WTC11 (cell line): ENCODE results near the gene BCAS1. TPM values are rescaled to one million over a fixed set of nuclear protein-coding genes. Genes with fewer than 3 reads are reported as not detected.

Experiments used
- ATAC-seq: fragments of 200-7000 bp; cut with Tn5 transposase; 2 replicates; pipeline ENCODE4 v1.10.0; 2021; ENCODE audit warnings: mild to moderate bottlenecking, moderate library complexity
- Bru-seq: library from RNA; stranded (reverse); fragments of 400-500 nt; gene quantifications from one replicate; lab custom pipeline; 2021; lab: Mats Ljungman, UMichigan
- CTCF ChIA-PET: fragments of 300-600 bp; sonication (Branson Sonifier 250); formaldehyde crosslinking; loops from one replicate; lab custom pipeline; 2021; ENCODE audit warnings: antibody characterized with exemption; lab: Charles Lee
- POLR2A ChIA-PET: fragments of 350-600 bp; sonication (Branson Sonifier 250); formaldehyde crosslinking; loops from one replicate; lab custom pipeline; 2021; ENCODE audit warnings: antibody characterized with exemption; lab: Charles Lee
- DNase-seq: peaks from one replicate; pipeline ENCODE4 v3.0.0; 2021; ENCODE audit warnings: low spot score
- H3K27ac Mint-ChIP-seq: 2 replicates; pipeline ENCODE4 v1.8.0; 2021; ENCODE audit warnings: mixed read lengths
- H3K27me3 Mint-ChIP-seq: 2 replicates; pipeline ENCODE4 v1.8.0; 2021; ENCODE audit warnings: low read depth, mild to moderate bottlenecking, moderate library complexity, mixed read lengths
- H3K36me3 Mint-ChIP-seq: 2 replicates; pipeline ENCODE4 v1.8.0; 2021; ENCODE audit warnings: mixed read lengths
- H3K4me1 Mint-ChIP-seq: 2 replicates; pipeline ENCODE4 v1.8.0; 2022; ENCODE audit warnings: mixed read lengths
- H3K4me3 Mint-ChIP-seq: 2 replicates; pipeline ENCODE4 v1.8.0; 2021; ENCODE audit warnings: mild to moderate bottlenecking, moderate library complexity, mixed read lengths
- H3K9me3 Mint-ChIP-seq: 2 replicates; pipeline ENCODE4 v1.8.0; 2021; ENCODE audit warnings: mixed read lengths
- ATF1 ChIP-seq: sonication (generic); formaldehyde crosslinking; IDR thresholded peaks from 2 replicates; pipeline ENCODE4 v1.8.1; 2023; ENCODE audit warnings: mild to moderate bottlenecking, moderate library complexity, missing genetic modification reagents
- CBFB ChIP-seq: sonication (generic); formaldehyde crosslinking; IDR thresholded peaks from 2 replicates; pipeline ENCODE4 v1.8.1; 2022; ENCODE audit warnings: mild to moderate bottlenecking, low read depth, missing genetic modification reagents
- CREB1 ChIP-seq: sonication (generic); formaldehyde crosslinking; IDR thresholded peaks from 2 replicates; pipeline ENCODE4 v1.8.0; 2023; ENCODE audit warnings: mild to moderate bottlenecking, missing genetic modification reagents
- ELF4 ChIP-seq: sonication (generic); formaldehyde crosslinking; IDR thresholded peaks from 2 replicates; pipeline ENCODE4 v1.8.1; 2022; ENCODE audit warnings: low read depth, mild to moderate bottlenecking, moderate library complexity, missing genetic modification reagents
- ESRRA ChIP-seq: sonication (generic); formaldehyde crosslinking; IDR thresholded peaks from 2 replicates; pipeline ENCODE4 v1.8.1; 2022; ENCODE audit warnings: mild to moderate bottlenecking, missing genetic modification reagents, borderline replicate concordance
- FOXJ3 ChIP-seq: sonication (generic); formaldehyde crosslinking; IDR thresholded peaks from 2 replicates; pipeline ENCODE4 v1.9.0; 2021; ENCODE audit warnings: missing genetic modification reagents, mild to moderate bottlenecking, borderline replicate concordance
- FOXP1 ChIP-seq: sonication (generic); formaldehyde crosslinking; IDR thresholded peaks from 2 replicates; pipeline ENCODE4 v1.8.0; 2022; ENCODE audit warnings: missing genetic modification reagents, mild to moderate bottlenecking, moderate library complexity, borderline replicate concordance
- GABPB1 ChIP-seq: sonication (generic); formaldehyde crosslinking; IDR thresholded peaks from 2 replicates; pipeline ENCODE4 v1.8.1; 2023; ENCODE audit warnings: mild to moderate bottlenecking, missing genetic modification reagents
- MYBL2 ChIP-seq: sonication (generic); formaldehyde crosslinking; IDR thresholded peaks from 2 replicates; pipeline ENCODE4 v1.8.1; 2023; ENCODE audit warnings: mild to moderate bottlenecking, moderate library complexity, missing genetic modification reagents
- NFATC4 ChIP-seq: fragments of 250-450 bp; sonication (Bioruptor Pico); IDR thresholded peaks from 2 replicates; pipeline ENCODE4 v1.9.0; 2021; ENCODE audit warnings: mild to moderate bottlenecking
- OVOL2 ChIP-seq: fragments of 250-450 bp; sonication (Bioruptor Pico); IDR thresholded peaks from 2 replicates; pipeline ENCODE4 v1.9.0; 2021; ENCODE audit warnings: mild to moderate bottlenecking, borderline replicate concordance
- SOX15 ChIP-seq: fragments of 250-450 bp; sonication (Bioruptor Pico); IDR thresholded peaks from 2 replicates; pipeline ENCODE4 v1.9.0; 2021; ENCODE audit warnings: mild to moderate bottlenecking
- SP1 ChIP-seq: sonication (generic); formaldehyde crosslinking; conservative IDR thresholded peaks from 2 replicates; pipeline ENCODE4 v1.8.1; 2022; ENCODE audit warnings: missing genetic modification reagents
- TCF7 ChIP-seq: sonication (generic); formaldehyde crosslinking; IDR thresholded peaks from 2 replicates; pipeline ENCODE4 v1.8.0; 2022; ENCODE audit warnings: mild to moderate bottlenecking, low read depth, missing genetic modification reagents, moderate library complexity
- TEAD4 ChIP-seq: sonication (generic); formaldehyde crosslinking; IDR thresholded peaks from 2 replicates; pipeline ENCODE4 v1.8.0; 2022; ENCODE audit warnings: mild to moderate bottlenecking, missing genetic modification reagents
- TP53 ChIP-seq: sonication (generic); formaldehyde crosslinking; IDR thresholded peaks from 2 replicates; pipeline ENCODE4 v1.8.1; 2023; ENCODE audit warnings: mild to moderate bottlenecking, missing genetic modification reagents
- long read RNA-seq, 3 experiments: library from RNA in 1 of 3; library from capped mRNA in 1 of 3; library from polyadenylated mRNA in 1 of 3; unstranded in 2 of 3; stranded (forward) in 1 of 3; transcript quantifications; one replicate each; pipeline ENCODE4 v2.0.0, GENCODE V29; 2021
- total RNA-seq: library from RNA; stranded (reverse); gene quantifications from 3 replicates; pipeline ENCODE4 v1.2.3, GENCODE V29; 2021
- TF ChIP-seq, protein P1 (sequence below): sonication (generic); formaldehyde crosslinking; conservative IDR thresholded peaks from 2 replicates; pipeline ENCODE4 v1.8.1; 2023; ENCODE audit warnings: mild to moderate bottlenecking, low read depth, missing genetic modification reagents, moderate library complexity
- TF ChIP-seq, protein P2 (sequence below): sonication (generic); formaldehyde crosslinking; IDR thresholded peaks from 2 replicates; pipeline ENCODE4 v1.8.1; 2022; ENCODE audit warnings: mild to moderate bottlenecking, moderate library complexity, missing genetic modification reagents
- TF ChIP-seq, protein P3 (sequence below): fragments of 250-450 bp; sonication (Bioruptor Pico); IDR thresholded peaks from 2 replicates; pipeline ENCODE4 v1.9.0; 2021; ENCODE audit warnings: mild to moderate bottlenecking
- TF ChIP-seq, protein P4 (sequence below): sonication (generic); formaldehyde crosslinking; IDR thresholded peaks from 2 replicates; pipeline ENCODE4 v1.8.0; 2023; ENCODE audit warnings: missing genetic modification reagents, mild to moderate bottlenecking, borderline replicate concordance
- TF ChIP-seq, protein P5 (sequence below): sonication (generic); formaldehyde crosslinking; IDR thresholded peaks from 2 replicates; pipeline ENCODE4 v1.8.1; 2022; ENCODE audit warnings: mild to moderate bottlenecking, missing genetic modification reagents, moderate library complexity, borderline replicate concordance

BCAS1 gene, protein sequence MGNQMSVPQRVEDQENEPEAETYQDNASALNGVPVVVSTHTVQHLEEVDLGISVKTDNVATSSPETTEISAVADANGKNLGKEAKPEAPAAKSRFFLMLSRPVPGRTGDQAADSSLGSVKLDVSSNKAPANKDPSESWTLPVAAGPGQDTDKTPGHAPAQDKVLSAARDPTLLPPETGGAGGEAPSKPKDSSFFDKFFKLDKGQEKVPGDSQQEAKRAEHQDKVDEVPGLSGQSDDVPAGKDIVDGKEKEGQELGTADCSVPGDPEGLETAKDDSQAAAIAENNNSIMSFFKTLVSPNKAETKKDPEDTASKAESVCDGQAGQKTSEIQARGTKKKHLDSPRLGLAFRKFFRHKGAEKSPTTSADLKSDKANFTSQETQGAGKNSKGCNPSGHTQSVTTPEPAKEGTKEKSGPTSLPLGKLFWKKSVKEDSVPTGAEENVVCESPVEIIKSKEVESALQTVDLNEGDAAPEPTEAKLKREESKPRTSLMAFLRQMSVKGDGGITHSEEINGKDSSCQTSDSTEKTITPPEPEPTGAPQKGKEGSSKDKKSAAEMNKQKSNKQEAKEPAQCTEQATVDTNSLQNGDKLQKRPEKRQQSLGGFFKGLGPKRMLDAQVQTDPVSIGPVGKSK
- total RNA-seq: 0.11 to 0.25 TPM (median 0.18 TPM) in 3 replicates
- Bru-seq, nascent RNA: percentile 12 among the genes with signal in this experiment
- long read RNA-seq, experiment 1, partial matches to known transcripts: 0 of 1 reads
- long read RNA-seq, experiment 1, other reads (novel, unspliced or antisense): 1 of 1 reads
- long read RNA-seq, experiment 2, partial matches to known transcripts: 0 of 1 reads
- long read RNA-seq, experiment 2, other reads (novel, unspliced or antisense): 1 of 1 reads
- long read RNA-seq, experiment 3: 0 reads

DNA sequence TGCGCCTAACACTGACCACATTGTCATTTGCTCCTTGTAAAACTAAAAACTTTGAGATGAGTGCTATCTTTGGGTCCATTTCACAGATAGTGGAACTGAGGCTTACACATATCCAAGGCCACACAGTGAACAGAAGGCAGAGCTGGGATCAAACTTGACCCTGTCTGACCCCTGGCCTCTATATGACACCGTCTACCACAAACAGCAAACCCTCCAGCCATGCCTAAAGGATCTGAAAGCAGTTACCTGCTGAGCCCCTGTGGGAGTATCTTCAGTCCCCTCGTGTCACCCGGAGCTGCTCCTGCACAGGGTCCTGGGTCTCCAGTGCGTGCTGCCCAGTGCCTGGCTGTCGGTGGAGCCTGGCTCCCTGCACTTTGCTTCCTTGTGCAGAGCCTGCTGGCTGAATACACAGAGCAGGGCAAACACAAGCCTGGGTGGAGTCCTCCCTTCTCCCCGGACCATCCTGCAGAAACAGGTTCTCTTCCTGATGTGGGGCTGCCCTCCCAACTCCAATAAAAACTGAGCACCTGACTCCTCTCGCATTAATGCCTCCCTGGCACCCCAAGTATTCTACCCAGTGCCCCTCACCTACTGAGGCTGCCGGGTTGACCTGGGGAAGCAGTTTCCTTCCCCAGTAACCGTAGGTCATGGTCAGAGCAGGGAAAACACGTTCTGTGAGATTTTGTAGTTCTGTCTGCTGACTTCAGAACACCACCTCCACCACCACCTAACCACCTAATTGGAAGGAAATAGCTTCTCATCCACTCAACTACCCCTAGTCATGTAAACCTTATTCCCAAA lies at the start of gene BCAS1:
TSS of gene BCAS1 (minus strand) at position 408 of the 801 bp plus-strand sequence. CDS start 11,876 bp downstream, outside the sequence.
- Mint-ChIP-seq H3K36me3 (no peaks in the 10 kb centered on the region), H3K9me3 (no peaks in the 10 kb centered on the region), H3K4me1 (peaks cover 36% of the 10 kb centered on the region), H3K27ac (peak within 1 kb of the TSS; percentile 56; the same call in 1 of the 2 replicates)
- DNase-seq (no peak), ATAC-seq (no peak; the same call in none of the 2 replicates)
- POLR2A ChIA-PET: no interaction called here
- TF ChIP-seq, protein P1, sequence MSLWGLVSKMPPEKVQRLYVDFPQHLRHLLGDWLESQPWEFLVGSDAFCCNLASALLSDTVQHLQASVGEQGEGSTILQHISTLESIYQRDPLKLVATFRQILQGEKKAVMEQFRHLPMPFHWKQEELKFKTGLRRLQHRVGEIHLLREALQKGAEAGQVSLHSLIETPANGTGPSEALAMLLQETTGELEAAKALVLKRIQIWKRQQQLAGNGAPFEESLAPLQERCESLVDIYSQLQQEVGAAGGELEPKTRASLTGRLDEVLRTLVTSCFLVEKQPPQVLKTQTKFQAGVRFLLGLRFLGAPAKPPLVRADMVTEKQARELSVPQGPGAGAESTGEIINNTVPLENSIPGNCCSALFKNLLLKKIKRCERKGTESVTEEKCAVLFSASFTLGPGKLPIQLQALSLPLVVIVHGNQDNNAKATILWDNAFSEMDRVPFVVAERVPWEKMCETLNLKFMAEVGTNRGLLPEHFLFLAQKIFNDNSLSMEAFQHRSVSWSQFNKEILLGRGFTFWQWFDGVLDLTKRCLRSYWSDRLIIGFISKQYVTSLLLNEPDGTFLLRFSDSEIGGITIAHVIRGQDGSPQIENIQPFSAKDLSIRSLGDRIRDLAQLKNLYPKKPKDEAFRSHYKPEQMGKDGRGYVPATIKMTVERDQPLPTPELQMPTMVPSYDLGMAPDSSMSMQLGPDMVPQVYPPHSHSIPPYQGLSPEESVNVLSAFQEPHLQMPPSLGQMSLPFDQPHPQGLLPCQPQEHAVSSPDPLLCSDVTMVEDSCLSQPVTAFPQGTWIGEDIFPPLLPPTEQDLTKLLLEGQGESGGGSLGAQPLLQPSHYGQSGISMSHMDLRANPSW (CRISPR knock-in tag): no peak
- TF ChIP-seq, protein P2, sequence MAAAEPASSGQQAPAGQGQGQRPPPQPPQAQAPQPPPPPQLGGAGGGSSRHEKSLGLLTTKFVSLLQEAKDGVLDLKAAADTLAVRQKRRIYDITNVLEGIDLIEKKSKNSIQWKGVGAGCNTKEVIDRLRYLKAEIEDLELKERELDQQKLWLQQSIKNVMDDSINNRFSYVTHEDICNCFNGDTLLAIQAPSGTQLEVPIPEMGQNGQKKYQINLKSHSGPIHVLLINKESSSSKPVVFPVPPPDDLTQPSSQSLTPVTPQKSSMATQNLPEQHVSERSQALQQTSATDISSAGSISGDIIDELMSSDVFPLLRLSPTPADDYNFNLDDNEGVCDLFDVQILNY (CRISPR knock-in tag): no peak
- TF ChIP-seq FOXP1 (no peak), TEAD4 (CRISPR knock-in tag) (no peak), TCF7 (no peak), MYBL2 (no peak), ELF4 (CRISPR knock-in tag) (no peak), OVOL2 (CRISPR knock-in tag) (no peak), ESRRA (CRISPR knock-in tag) (no peak), CBFB (CRISPR knock-in tag) (no peak), SP1 (CRISPR knock-in tag) (no peak), CREB1 (no peak), FOXJ3 (CRISPR knock-in tag) (no peak), TP53 (no peak), SOX15 (CRISPR knock-in tag) (no peak)
- TF ChIP-seq, protein P3, sequence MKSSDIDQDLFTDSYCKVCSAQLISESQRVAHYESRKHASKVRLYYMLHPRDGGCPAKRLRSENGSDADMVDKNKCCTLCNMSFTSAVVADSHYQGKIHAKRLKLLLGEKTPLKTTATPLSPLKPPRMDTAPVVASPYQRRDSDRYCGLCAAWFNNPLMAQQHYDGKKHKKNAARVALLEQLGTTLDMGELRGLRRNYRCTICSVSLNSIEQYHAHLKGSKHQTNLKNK (CRISPR knock-in tag): no peak
- TF ChIP-seq, all 79 proteins: peak for 0
- Mint-ChIP-seq H3K4me3 (no peak within 1 kb of the TSS), H3K27me3 (no peaks in the 10 kb centered on the region)
- CTCF ChIA-PET: interaction anchor here (1.2 kb wide), 1 partner anchor 658 kb away, joined by 3 read pairs; no protein-coding TSS in a partner anchor

DNA sequence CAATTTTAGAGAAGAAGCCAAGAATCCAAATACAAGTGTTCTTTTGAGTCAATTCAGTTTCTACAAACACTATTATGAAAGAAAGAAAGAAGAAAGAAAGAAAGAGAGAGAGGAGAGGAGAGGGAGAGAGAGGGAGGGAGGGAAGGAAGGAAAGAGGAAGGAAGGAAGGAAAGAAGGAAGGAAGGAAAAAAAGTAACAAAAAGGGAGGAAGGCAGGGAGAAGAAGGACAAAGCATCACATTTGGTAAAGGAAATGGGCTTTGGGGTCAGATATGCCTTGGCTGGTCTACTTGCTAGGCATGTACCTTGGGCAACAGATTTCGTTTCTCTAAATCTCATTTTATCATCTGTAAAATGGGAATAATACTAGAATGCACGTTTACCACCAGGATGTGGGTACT lies 49.4 kb upstream of the BCAS1 start:
- H3K9me3 Mint-ChIP-seq: no peaks in the 10 kb centered on the region
- H3K4me3 Mint-ChIP-seq: no peak overlapping the region
- H3K4me1 Mint-ChIP-seq: peaks cover 26% of the 10 kb centered on the region
- no peak for DNase-seq
- POLR2A ChIA-PET: interaction anchor here (0.6 kb wide), 1 partner anchor 437 kb away, joined by 4 read pairs; no protein-coding TSS in a partner anchor
- ATAC-seq: no peak
- CTCF ChIA-PET: interaction anchor here (0.9 kb wide), 1 partner anchor 17 kb away, joined by 3 read pairs; no protein-coding TSS in a partner anchor
- no peak overlapping the region for H3K27ac Mint-ChIP-seq
- H3K27me3 Mint-ChIP-seq: no peaks in the 10 kb centered on the region
- H3K36me3 Mint-ChIP-seq: no peaks in the 10 kb centered on the region
- TF ChIP-seq, protein P4, sequence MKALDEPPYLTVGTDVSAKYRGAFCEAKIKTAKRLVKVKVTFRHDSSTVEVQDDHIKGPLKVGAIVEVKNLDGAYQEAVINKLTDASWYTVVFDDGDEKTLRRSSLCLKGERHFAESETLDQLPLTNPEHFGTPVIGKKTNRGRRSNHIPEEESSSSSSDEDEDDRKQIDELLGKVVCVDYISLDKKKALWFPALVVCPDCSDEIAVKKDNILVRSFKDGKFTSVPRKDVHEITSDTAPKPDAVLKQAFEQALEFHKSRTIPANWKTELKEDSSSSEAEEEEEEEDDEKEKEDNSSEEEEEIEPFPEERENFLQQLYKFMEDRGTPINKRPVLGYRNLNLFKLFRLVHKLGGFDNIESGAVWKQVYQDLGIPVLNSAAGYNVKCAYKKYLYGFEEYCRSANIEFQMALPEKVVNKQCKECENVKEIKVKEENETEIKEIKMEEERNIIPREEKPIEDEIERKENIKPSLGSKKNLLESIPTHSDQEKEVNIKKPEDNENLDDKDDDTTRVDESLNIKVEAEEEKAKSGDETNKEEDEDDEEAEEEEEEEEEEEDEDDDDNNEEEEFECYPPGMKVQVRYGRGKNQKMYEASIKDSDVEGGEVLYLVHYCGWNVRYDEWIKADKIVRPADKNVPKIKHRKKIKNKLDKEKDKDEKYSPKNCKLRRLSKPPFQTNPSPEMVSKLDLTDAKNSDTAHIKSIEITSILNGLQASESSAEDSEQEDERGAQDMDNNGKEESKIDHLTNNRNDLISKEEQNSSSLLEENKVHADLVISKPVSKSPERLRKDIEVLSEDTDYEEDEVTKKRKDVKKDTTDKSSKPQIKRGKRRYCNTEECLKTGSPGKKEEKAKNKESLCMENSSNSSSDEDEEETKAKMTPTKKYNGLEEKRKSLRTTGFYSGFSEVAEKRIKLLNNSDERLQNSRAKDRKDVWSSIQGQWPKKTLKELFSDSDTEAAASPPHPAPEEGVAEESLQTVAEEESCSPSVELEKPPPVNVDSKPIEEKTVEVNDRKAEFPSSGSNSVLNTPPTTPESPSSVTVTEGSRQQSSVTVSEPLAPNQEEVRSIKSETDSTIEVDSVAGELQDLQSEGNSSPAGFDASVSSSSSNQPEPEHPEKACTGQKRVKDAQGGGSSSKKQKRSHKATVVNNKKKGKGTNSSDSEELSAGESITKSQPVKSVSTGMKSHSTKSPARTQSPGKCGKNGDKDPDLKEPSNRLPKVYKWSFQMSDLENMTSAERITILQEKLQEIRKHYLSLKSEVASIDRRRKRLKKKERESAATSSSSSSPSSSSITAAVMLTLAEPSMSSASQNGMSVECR (CRISPR knock-in tag): no peak
- TF ChIP-seq NFATC4 (CRISPR knock-in tag): no peak
- no peak for TF ChIP-seq GABPB1 (CRISPR knock-in tag)
- no peak for TF ChIP-seq ATF1 (CRISPR knock-in tag)
- TF ChIP-seq, protein P5, sequence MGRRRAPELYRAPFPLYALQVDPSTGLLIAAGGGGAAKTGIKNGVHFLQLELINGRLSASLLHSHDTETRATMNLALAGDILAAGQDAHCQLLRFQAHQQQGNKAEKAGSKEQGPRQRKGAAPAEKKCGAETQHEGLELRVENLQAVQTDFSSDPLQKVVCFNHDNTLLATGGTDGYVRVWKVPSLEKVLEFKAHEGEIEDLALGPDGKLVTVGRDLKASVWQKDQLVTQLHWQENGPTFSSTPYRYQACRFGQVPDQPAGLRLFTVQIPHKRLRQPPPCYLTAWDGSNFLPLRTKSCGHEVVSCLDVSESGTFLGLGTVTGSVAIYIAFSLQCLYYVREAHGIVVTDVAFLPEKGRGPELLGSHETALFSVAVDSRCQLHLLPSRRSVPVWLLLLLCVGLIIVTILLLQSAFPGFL (CRISPR knock-in tag): no peak
